ENCODE results near the gene SUCO. TPM values are rescaled to one million over a fixed set of nuclear protein-coding genes. Genes with fewer than 3 reads are reported as not detected.

SUCO gene
- total and polyA plus RNA-seq, 3 donors from 2014 or later: 47.8 to 139 (median 126) TPM

- no peak for DNase-seq
- Histone ChIP-seq H3K9me3 (no peaks in the 10 kb centered on the region), H3K36me3 (ENCODE audit: low read depth, missing control alignments) (no peaks in the 10 kb centered on the region), H3K4me3 (no peak overlapping the region), H3K27ac (no peak overlapping the region), H3K27me3 (no peaks in the 10 kb centered on the region), H3K4me1 (peaks cover 12% of the 10 kb centered on the region)
- no peak for TF ChIP-seq POLR2A (IDR thresholded peaks at IDR 0.05)
- TF ChIP-seq CTCF (IDR thresholded peaks at IDR 0.05): no peak
- intact Hi-C loops (cut with DNase I; ENCODE audit: low total_unique reads): no loop called here
- 86 to 97% methylated on average over 3 of the region's 3 CpGs for WGBS, 2 donors
These were observed 33.3 kb upstream of the SUCO start for GRCh38 chr1:172499636-172500141.

GRCh38 chr1:172500207-172500606, 32.7 kb upstream of the SUCO start:
- Histone ChIP-seq H3K27ac (no peak overlapping the region), H3K4me3 (no peak overlapping the region), H3K36me3 (ENCODE audit: low read depth, missing control alignments) (no peaks in the 10 kb centered on the region), H3K4me1 (peaks cover 12% of the 10 kb centered on the region), H3K27me3 (no peaks in the 10 kb centered on the region), H3K9me3 (no peaks in the 10 kb centered on the region)
- intact Hi-C loops (cut with DNase I; ENCODE audit: low total_unique reads): no loop called here
- TF ChIP-seq CTCF (IDR thresholded peaks at IDR 0.05) (no peak), POLR2A (IDR thresholded peaks at IDR 0.05) (no peak)
- no peak for DNase-seq
- 82 to 93% methylated on average over 2 of the region's 2 CpGs for WGBS, 2 donors

GRCh38 chr1:172507741-172508140, 25.2 kb upstream of the SUCO start:
- H3K36me3 ChIP-seq (ENCODE audit: low read depth, missing control alignments): no peaks in the 10 kb centered on the region
- intact Hi-C loops (cut with DNase I; ENCODE audit: low total_unique reads): no loop called here
- no peaks in the 10 kb centered on the region for H3K9me3 ChIP-seq
- H3K4me1 ChIP-seq: peaks cover 29% of the 10 kb centered on the region
- no peaks in the 10 kb centered on the region for H3K27me3 ChIP-seq
- peak overlapping the region; percentile 52 to 87 for H3K27ac ChIP-seq
- DNase-seq: no peak
- TF ChIP-seq CTCF (IDR thresholded peaks at IDR 0.05): no peak
- no peak for TF ChIP-seq POLR2A (IDR thresholded peaks at IDR 0.05)
- H3K4me3 ChIP-seq: no peak overlapping the region

GRCh38 chr1:172510479-172510878, 22.5 kb upstream of the SUCO start:
- no peak for DNase-seq
- WGBS, 2 donors: 91 to 96% methylated on average over 3 of the region's 3 CpGs
- intact Hi-C loops (cut with DNase I; ENCODE audit: low total_unique reads): no loop called here

More at GRCh38 chr1:172510479-172510878, 22.5 kb upstream of the SUCO start:
- Histone ChIP-seq H3K4me3 (no peak overlapping the region), H3K36me3 (ENCODE audit: low read depth, missing control alignments) (no peaks in the 10 kb centered on the region), H3K27me3 (no peaks in the 10 kb centered on the region), H3K9me3 (no peaks in the 10 kb centered on the region), H3K27ac (no peak overlapping the region), H3K4me1 (peaks cover 29% of the 10 kb centered on the region)
- TF ChIP-seq POLR2A (IDR thresholded peaks at IDR 0.05): no peak
- TF ChIP-seq CTCF (IDR thresholded peaks at IDR 0.05): no peak
